NCI-H2171 treated with DMSO at 0.1 percent for 48 hours (cell line): ENCODE measurements around the gene NR4A1.
"Not testable (repeated sequence)": the region's sequence is repeated elsewhere in the genome, so short reads cannot be mapped to it uniquely, and the experiment has no call there.

Experiments used
- DNase-seq: peaks from one replicate; lab custom pipeline; 2025; lab: John Stamatoyannopoulos, UW

Gene NR4A1

GRCh38 chr12:52097045-52097666 lies 45.9 kb downstream of the NR4A1 start:
- DNase-seq, result no peak

GRCh38 chr12:52104431-52105089 lies 53.3 kb downstream of the NR4A1 start:
- DNase-seq, result not testable (repeated sequence)
